Osteoblast (primary cell): Measurements from ENCODE around the gene HOXC11. TPM values are rescaled to one million over a fixed set of nuclear protein-coding genes. Genes with fewer than 3 reads are reported as not detected.
A peak's percentile ranks its signal among the peaks of the same experiment; 100 is the strongest.

Experiments used
- DNase-seq: peaks from one replicate; pipeline ENCODE4 v3.0.0; 2011; ENCODE audit warnings: low spot score, mixed read lengths; ENCODE audit not compliant: insufficient read length; ENCODE audit errors: missing footprints
- H2AFZ ChIP-seq: 2 replicates; pipeline ENCODE4 v1.6.0; 2011; ENCODE audit warnings: mild to moderate bottlenecking, low read length
- H3K27ac ChIP-seq: 2 replicates; pipeline ENCODE4 v1.5.1; 2011; ENCODE audit warnings: mild to moderate bottlenecking, low read depth, low read length, moderate library complexity
- H3K27me3 ChIP-seq: 2 replicates; pipeline ENCODE4 v1.6.0; 2012; ENCODE audit warnings: mild to moderate bottlenecking, control low read depth, inconsistent platforms, low read length, moderate library complexity; ENCODE audit not compliant: insufficient read depth
- H3K36me3 ChIP-seq: 2 replicates; pipeline ENCODE4 v1.5.1; 2011; ENCODE audit warnings: mild to moderate bottlenecking, low read length, control low read depth, moderate library complexity; ENCODE audit not compliant: insufficient read depth
- H3K4me1 ChIP-seq: 2 replicates; pipeline ENCODE4 v1.5.1; 2011; ENCODE audit warnings: mild to moderate bottlenecking, low read length, control low read depth, moderate library complexity; ENCODE audit not compliant: insufficient read depth
- H3K4me2 ChIP-seq: 2 replicates; pipeline ENCODE4 v1.6.0; 2011; ENCODE audit warnings: mild to moderate bottlenecking, low read length; ENCODE audit not compliant: insufficient read depth
- H3K4me3 ChIP-seq: fragments of 200-600 bp; sonication (generic); 3 replicates; pipeline ENCODE4 v1.5.1; 2012; ENCODE audit warnings: mild to moderate bottlenecking, low read length, inconsistent platforms; ENCODE audit not compliant: insufficient read depth
- H3K79me2 ChIP-seq: 2 replicates; pipeline ENCODE4 v1.6.0; 2012; ENCODE audit warnings: mild to moderate bottlenecking, low read length, control low read depth, inconsistent platforms; ENCODE audit not compliant: insufficient read depth
- H3K9me3 ChIP-seq: 2 replicates; pipeline ENCODE4 v1.5.1; 2011; ENCODE audit warnings: low read depth, low read length, control low read depth
- H4K20me1 ChIP-seq: 2 replicates; pipeline ENCODE4 v1.6.0; 2012; ENCODE audit warnings: mild to moderate bottlenecking, low read length, control low read depth; ENCODE audit not compliant: insufficient read depth
- CTCF ChIP-seq: IDR thresholded peaks from 2 replicates; pipeline ENCODE4 v1.5.1; 2011; ENCODE audit warnings: mild to moderate bottlenecking, low read depth, low read length, moderate library complexity; ENCODE audit errors: extremely low read depth
- total RNA-seq: library from RNA; depleted of rRNA; stranded (reverse); fragments of >200 nt; gene quantifications from 2 replicates; pipeline ENCODE4 v1.2.3, GENCODE V29; 2012

Gene HOXC11
- total RNA-seq, 1 donor: 1.1 TPM

- Histone ChIP-seq H3K4me3 (peak overlapping the region; percentile 68), H3K79me2 (peaks cover 87% of the 10 kb centered on the region), H4K20me1 (peaks cover 27% of the 10 kb centered on the region), H3K36me3 (no peaks in the 10 kb centered on the region), H3K9me3 (no peaks in the 10 kb centered on the region), H3K4me1 (peaks cover 54% of the 10 kb centered on the region), H2AFZ (no peak overlapping the region), H3K27ac (peak overlapping the region; percentile 20), H3K4me2 (peak overlapping the region; percentile 99), H3K27me3 (no peaks in the 10 kb centered on the region)
- no peak for DNase-seq
- no peak for TF ChIP-seq CTCF
Measured at GRCh38 chr12:53988541-53989226, 15.8 kb downstream of the HOXC11 start.

GRCh38 chr12:53989227-53990113 is 16.5 kb downstream of the HOXC11 start:
- H4K20me1 ChIP-seq: peaks cover 27% of the 10 kb centered on the region
- H3K9me3 ChIP-seq: no peaks in the 10 kb centered on the region
- peak overlapping the region; percentile 9 for H2AFZ ChIP-seq
- H3K27ac ChIP-seq: peak overlapping the region; percentile 20
- H3K27me3 ChIP-seq: no peaks in the 10 kb centered on the region
- H3K4me1 ChIP-seq: peaks cover 58% of the 10 kb centered on the region
- H3K4me3 ChIP-seq: peak overlapping the region; percentile 68
- no peaks in the 10 kb centered on the region for H3K36me3 ChIP-seq
- peaks cover 95% of the 10 kb centered on the region for H3K79me2 ChIP-seq
- peak overlapping the region; percentile 99 for H3K4me2 ChIP-seq
- peak; percentile 92 for DNase-seq
- TF ChIP-seq CTCF: peak; percentile 56

- Histone ChIP-seq H2AFZ (peak overlapping the region; percentile 8), H4K20me1 (peaks cover 27% of the 10 kb centered on the region), H3K4me2 (peak overlapping the region; percentile 99), H3K4me3 (peak overlapping the region; percentile 57), H3K4me1 (peaks cover 54% of the 10 kb centered on the region), H3K27ac (peak overlapping the region; percentile 67), H3K79me2 (peaks cover 100% of the 10 kb centered on the region), H3K36me3 (no peaks in the 10 kb centered on the region), H3K9me3 (no peaks in the 10 kb centered on the region), H3K27me3 (no peaks in the 10 kb centered on the region)
- no peak for DNase-seq
- no peak for TF ChIP-seq CTCF
Measured at GRCh38 chr12:53990311-53991076, 17.6 kb downstream of the HOXC11 start.
